Mesodermal cell (in vitro differentiated cells): Measurements from ENCODE around the gene ZNF526.

ENCODE experiments used
- H3K27ac ChIP-seq: 2 replicates; pipeline ENCODE4 v1.7.0; 2013; ENCODE audit warnings: mild to moderate bottlenecking, low read depth, low read length, moderate library complexity; ENCODE audit not compliant: severe bottlenecking
- H3K36me3 ChIP-seq: 2 replicates; pipeline ENCODE4 v1.7.1; 2013; ENCODE audit warnings: mild to moderate bottlenecking, low read length, moderate library complexity; ENCODE audit not compliant: control insufficient read depth, insufficient read depth
- H3K4me1 ChIP-seq: one replicate; pipeline ENCODE4 v1.7.1; 2013; ENCODE audit warnings: mild to moderate bottlenecking, low read length; ENCODE audit not compliant: insufficient read depth, control insufficient read depth, poor library complexity, severe bottlenecking
- H3K4me3 ChIP-seq: 2 replicates; pipeline ENCODE4 v1.7.0; 2013; ENCODE audit warnings: low read length, control low read depth, mild to moderate bottlenecking; ENCODE audit not compliant: insufficient read depth, poor library complexity, severe bottlenecking; ENCODE audit errors: extremely low read depth
- H3K9me3 ChIP-seq: 2 replicates; pipeline ENCODE4 v1.7.1; 2013; ENCODE audit warnings: mild to moderate bottlenecking, low read length, moderate library complexity; ENCODE audit not compliant: control insufficient read depth
- WGBS, 2 experiments: methylation state at CpG; one replicate each; pipeline ENCODE4 v1.1.5; 2013; ENCODE audit warnings: missing lambda C conversion rate in 2 of 2; ENCODE audit not compliant: insufficient coverage in 2 of 2; 5-methylcytosine and 5-hydroxymethylcytosine counted together

ZNF526 gene

DNA sequence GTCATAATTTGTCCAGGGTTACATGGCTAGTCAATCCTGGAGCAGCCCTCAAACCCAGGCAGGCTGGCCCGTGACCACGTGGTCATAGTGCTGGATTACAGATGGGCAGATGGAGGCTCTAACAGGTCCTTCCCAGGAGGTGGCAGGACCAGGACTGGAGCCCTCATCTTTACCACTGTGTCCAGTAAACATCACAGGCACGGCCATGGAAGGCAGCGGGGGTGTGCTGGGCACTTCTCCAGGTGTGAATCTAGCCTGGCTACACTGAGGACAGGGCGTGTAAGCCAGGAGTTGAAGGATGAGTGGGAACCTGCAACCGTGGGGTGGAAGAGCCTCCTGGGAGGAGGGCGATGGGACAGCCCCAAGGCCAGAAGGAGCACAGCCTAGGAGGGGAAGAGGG lies 55.0 kb downstream of the ZNF526 start:
- 89 to 91% methylated on average over 7 of the region's 7 CpGs for WGBS, 2 experiments
- Histone ChIP-seq H3K4me3 (no peak overlapping the region), H3K4me1 (peaks cover 41% of the 10 kb centered on the region), H3K36me3 (peaks cover 56% of the 10 kb centered on the region), H3K27ac (no peak overlapping the region), H3K9me3 (no peaks in the 10 kb centered on the region)

DNA sequence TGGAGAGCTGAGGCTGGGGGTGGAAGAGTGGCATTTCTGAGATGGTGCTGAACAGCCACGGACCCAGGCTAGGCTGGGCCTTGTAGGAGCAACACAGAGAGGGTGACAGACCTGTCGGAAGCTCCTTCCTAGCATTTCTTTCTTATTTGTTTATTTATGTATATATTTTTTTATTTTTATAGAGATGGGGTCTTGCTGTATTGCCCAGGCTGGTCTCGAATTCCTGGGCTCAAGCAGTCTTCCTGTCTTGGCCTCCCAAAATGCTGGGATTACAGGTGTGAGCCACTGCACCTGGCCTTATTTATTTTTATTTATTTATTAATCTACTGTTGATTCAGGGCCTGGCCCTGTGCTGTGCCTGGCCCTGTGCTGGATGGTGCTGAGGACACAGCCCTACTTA lies 55.4 kb downstream of the ZNF526 start:
- Histone ChIP-seq H3K36me3 (peaks cover 56% of the 10 kb centered on the region), H3K4me3 (no peak overlapping the region), H3K4me1 (peaks cover 37% of the 10 kb centered on the region), H3K9me3 (no peaks in the 10 kb centered on the region), H3K27ac (no peak overlapping the region)
- 100% methylated on average over 1 of the region's 3 CpGs; no CpG with 5 or more reads in 1 of the 2 experiments for WGBS, 2 experiments

DNA sequence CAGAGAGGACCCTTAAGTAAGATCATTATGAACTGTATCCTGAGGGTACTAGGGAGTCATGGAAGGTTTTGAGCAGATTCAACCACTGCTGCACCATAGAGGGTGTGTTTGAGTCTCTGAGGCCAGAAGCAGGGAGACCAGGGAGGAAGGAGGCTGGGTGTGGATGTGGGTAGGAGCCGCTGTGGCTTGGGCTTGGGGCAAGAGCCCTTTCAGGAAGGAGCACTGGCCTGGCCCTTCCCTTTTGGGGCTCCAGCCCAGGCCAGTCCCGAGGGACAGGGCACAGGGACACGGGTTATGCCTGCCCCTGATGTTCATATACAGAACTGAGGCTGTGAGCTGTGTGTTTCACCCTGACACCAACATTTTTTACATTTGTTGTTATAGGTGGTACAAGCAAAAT lies 56.2 kb downstream of the ZNF526 start:
- 100% methylated on average over 1 of the region's 3 CpGs for WGBS, 2 experiments
- Histone ChIP-seq H3K4me1 (peaks cover 32% of the 10 kb centered on the region), H3K27ac (no peak overlapping the region), H3K36me3 (peaks cover 56% of the 10 kb centered on the region), H3K4me3 (no peak overlapping the region), H3K9me3 (no peaks in the 10 kb centered on the region)

DNA sequence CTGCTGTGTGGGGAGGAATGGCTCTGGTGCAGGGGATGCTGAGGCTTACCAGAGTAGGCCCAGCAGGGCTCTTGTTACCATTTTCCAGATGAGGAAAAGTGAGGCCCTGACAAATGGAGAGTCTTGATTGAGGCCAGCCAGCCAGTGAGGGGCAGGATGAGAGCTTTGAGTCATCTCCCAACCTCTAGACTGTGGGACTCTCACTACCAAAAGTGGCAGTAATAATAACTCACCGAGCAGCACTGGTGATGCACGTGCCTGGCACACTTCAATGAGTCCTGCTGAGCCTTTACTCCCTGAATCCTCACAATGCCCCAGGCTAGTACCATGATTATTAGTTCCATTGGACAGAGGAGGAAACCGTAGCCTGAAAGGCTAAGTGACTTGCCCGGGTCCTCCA lies 56.7 kb downstream of the ZNF526 start:
- no peak overlapping the region for H3K4me3 ChIP-seq
- H3K27ac ChIP-seq, result no peak overlapping the region
- 92 to 96% methylated on average over 4 of the region's 4 CpGs for WGBS, 2 experiments
- peaks cover 32% of the 10 kb centered on the region for H3K4me1 ChIP-seq
- peaks cover 50% of the 10 kb centered on the region for H3K36me3 ChIP-seq
- H3K9me3 ChIP-seq, result no peaks in the 10 kb centered on the region
